Measurements from ENCODE around the gene SAFB2.

The SAFB2 gene

DNA sequence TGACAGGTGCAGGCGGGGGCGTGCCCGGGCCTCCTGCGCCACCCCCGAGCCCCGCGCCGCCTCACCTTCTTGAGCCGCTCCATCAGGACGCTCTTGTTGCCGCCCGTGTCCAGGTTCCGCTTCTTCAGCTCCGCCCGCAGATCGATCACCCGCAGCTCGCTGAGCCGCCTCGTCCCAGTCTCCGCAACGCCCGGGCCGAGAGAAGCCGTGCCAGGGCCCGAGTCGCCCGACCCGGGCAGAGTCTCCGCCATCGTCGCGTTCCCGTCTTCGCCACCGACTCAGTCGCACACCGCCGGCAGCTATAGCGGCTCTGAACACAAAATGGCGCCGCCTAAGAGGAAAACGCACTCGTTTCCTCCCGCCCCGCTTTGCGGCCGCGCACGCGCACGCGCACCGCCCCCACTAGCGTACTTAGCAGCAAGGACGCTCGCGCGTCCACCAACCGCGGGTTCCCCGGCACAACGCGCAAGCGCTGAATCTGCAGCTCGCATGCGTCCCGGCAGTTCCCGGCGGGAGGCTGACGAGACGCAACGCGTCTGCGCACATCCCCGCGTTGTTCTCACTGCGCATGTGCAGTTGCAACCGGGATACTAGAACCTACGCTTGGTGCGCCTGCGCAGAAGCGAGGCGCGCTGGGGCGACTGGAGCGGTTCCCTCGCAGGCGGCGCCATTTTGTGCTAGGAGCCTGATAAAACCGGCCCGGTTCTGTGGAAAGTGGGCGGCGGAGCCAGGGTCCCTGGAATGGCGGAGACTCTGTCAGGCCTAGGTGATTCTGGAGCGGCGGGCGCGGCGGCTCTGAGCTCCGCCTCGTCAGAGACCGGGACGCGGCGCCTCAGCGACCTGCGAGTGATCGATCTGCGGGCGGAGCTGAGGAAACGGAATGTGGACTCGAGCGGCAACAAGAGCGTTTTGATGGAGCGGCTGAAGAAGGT is at the start of gene SAFB2, which contains the start of gene SAFB:
Gene SAFB2, minus strand, starts transcription at position 312 of the 932 bp plus-strand sequence. Its CDS starts 61 bp downstream, at position 251.
Gene SAFB, plus strand, starts transcription at position 619 of the 932 bp plus-strand sequence. Its CDS starts 123 bp downstream, at position 742.
- peak; percentile 100 for DNase-seq (ENCODE audit: low spot score)

GRCh38 chr19:5671600-5671999 is 49.0 kb upstream of the SAFB2 start:
- DNase-seq (ENCODE audit: low spot score) = no peak

DNA sequence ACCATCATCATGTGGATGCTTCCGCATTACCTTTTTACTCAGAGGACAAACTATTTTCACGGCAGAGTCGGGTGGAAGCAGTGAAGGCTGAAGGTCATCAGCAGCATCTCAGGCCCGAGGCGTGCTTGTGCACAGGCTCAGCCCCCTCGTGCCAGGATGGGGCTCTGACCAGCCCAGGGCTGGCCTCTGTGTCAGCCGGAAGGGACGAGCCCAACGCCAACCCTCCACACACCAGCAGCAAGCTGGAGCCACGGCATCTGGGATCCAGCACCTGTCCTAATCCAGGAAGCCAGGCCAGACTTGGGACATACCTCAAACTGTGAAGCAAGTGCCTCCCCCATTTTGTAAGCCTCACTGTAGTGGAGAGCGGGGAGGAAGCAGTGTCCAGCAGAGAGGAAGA is 46.6 kb upstream of the SAFB2 start:
- DNase-seq (ENCODE audit: low spot score) = no peak

- DNase-seq (ENCODE audit: low spot score) = no peak
Observed at GRCh38 chr19:5667751-5668271, 45.2 kb upstream of the SAFB2 start.

GRCh38 chr19:5666921-5667610 is 44.5 kb upstream of the SAFB2 start:
- DNase-seq (ENCODE audit: low spot score) = no peak

- peak; percentile 87 for DNase-seq (ENCODE audit: low spot score)
Observed at GRCh38 chr19:5665781-5666513, 43.4 kb upstream of the SAFB2 start.

DNA sequence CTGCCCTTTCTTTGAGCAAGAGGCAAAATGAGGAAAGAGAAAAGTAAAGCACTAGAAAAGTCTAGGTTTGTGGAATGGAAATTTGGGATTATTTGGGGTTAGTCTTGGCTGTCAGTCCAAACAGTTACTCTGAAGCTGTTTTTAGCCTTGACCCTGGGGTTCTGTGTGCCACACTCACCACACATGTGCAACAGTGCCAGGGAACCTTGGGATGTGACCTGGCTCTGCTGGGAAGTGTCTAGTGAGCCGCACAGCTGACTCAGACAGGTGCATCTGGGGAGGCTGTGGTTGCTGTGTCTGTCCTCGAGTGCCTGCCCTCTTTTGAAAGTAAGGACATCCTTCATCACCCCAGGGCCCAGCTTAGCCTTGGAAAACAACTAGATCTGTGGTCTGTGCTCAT is 41.9 kb upstream of the SAFB2 start:
- no peak for DNase-seq (ENCODE audit: low spot score)

DNA sequence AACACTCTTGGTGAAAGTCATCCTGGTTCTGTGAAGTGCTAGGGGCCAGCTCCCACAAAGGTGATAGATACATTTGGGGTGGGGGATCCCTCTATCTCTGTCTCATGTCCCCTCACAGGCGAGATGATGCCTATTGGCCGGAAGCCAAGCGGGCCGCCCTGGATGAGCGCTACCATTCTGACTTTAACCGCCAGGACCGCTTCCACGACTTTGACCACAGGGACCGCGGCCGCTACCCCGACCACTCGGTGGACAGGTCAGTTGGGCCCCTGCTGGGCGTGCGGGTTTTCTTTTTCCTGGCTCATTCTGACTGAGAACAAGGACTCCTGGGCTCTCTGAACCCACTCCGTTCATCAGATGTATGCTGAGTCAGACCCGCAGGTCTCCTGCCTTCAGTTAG is 41.3 kb upstream of the SAFB2 start:
- DNase-seq (ENCODE audit: low spot score) = no peak

- DNase-seq (ENCODE audit: low spot score) = no peak
Observed at GRCh38 chr19:5661483-5661882, 38.9 kb upstream of the SAFB2 start.

- DNase-seq (ENCODE audit: low spot score) = no peak
Observed at GRCh38 chr19:5655412-5655811, 32.8 kb upstream of the SAFB2 start.

DNA sequence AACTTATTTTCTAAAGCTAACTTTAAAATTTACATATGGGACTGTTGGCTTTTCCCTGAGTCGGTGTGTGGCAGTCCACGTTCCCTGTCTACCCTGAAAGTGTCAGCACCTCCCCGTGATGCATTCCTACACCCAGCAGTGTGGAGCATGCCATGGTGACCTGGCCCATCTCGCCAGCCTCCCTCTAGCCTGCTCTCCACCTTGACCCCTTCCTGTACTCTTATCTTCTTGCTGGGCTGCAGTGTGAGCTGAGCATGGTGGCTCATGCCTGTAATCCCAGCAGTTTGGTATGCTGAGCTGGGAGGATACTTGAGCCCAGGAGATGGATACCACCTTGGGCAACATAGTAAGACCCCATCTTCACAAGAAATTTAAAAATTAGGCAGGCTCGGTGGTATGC is 32.4 kb upstream of the SAFB2 start:
- no peak for DNase-seq (ENCODE audit: low spot score)

DNA sequence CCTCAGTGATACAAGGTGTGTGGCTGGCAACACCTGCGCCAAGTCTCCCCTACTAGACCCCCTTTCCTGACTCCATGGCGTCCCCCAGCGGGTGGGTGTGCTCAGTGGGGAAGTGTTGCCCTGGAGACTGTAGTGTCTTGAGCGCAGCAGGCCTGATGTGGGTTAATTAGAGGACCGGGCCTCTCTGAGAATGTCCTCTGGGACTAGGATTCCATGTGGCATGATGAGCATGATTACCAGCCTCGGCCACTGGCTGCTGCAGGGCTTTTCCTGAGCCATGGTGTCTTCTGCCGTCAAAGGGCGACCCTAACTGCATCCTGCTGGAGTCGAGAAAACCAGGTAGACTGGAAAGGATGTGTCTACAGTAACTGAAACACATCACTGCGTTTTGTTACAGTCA is 29.7 kb upstream of the SAFB2 start:
- DNase-seq (ENCODE audit: low spot score) = no peak

GRCh38 chr19:5651361-5651760 is 28.8 kb upstream of the SAFB2 start:
- DNase-seq (ENCODE audit: low spot score) = no peak

- no peak for DNase-seq (ENCODE audit: low spot score)
Observed at GRCh38 chr19:5648464-5648863, 25.9 kb upstream of the SAFB2 start.

DNA sequence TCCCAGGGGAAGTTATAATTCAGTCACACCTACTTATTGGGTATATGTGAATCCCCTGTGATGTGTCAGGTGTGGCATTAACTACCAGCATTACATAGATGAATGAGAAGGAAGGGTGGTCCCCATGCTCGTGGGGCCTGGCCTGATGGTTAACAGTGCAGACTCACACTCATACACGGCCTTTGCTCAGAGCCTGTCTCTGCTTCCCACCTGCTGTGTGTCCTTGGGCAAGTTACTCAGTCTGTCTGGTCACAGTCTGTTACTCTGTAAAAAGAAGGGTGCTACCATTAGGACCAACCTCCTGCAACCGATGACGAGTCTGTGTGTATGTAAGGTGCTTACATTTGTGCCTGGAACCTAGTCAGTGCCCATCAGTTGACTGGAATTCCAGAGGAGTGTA is 24.1 kb upstream of the SAFB2 start:
- DNase-seq (ENCODE audit: low spot score) = no peak

DNA sequence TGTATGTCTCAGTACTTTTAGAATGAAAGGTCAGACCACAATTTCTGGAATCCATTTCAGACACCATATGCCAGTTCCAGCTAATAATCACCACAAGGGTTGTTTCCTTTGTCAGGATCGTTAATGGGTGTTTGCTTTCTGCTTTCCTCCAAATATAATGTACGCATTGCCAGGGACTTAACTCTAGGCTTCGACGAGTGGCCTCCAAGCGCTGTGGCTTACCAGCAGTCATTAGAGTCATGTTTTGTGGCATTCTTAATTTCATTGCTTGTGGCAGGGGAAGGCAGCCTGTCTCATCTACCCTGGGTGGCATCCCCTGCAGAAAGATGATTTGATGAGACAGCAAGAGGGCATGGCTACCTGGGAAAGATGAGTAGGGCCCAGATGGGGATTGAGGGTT is 22.8 kb upstream of the SAFB2 start:
- no peak for DNase-seq (ENCODE audit: low spot score)

DNA sequence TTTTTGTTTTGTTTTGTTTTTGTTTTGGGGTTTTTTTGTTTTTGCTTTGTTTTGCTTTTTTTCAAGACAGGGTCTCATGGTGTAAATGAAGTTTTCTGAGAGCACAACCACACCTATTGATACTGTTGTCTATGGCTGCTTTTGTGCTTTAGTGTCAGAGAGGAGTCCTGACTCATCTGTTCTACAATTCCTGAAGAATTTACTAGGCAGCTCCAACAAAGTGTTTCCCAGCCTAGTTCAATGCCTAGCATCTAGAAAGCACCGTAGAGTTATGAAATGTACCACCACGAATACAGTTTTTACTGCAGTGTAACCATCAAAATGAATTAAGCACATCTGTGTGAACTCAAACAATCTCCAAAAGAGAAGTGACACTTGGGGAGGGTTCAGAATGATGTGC is 21.5 kb upstream of the SAFB2 start:
- DNase-seq (ENCODE audit: low spot score) = no peak

- DNase-seq (ENCODE audit: low spot score) = no peak
Observed at GRCh38 chr19:5643060-5643459, 20.5 kb upstream of the SAFB2 start.

GRCh38 chr19:5642204-5642603 is 19.6 kb upstream of the SAFB2 start:
- DNase-seq (ENCODE audit: low spot score) = no peak

DNA sequence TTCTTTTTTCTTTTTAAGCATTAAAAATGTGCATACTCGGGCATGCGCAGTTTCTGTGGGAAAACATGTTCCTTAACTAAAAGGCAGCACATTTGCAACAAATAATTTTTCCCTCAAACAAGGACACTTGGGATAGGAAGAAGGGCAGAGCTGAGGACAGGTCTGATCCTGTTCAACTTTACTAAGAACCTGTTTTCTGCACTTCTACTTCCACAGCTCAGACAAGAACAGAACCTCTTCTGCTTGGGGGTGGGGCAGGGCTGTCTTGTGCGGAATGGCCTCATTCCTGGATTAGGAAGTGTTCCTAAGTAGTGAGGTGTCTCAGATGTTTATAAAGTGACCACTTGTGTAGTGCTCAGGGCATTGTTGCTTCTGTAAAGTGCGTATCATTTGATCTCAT is 18.6 kb upstream of the SAFB2 start:
- no peak for DNase-seq (ENCODE audit: low spot score)

- no peak for DNase-seq (ENCODE audit: low spot score)
Observed at GRCh38 chr19:5637971-5638370, 15.4 kb upstream of the SAFB2 start.

DNA sequence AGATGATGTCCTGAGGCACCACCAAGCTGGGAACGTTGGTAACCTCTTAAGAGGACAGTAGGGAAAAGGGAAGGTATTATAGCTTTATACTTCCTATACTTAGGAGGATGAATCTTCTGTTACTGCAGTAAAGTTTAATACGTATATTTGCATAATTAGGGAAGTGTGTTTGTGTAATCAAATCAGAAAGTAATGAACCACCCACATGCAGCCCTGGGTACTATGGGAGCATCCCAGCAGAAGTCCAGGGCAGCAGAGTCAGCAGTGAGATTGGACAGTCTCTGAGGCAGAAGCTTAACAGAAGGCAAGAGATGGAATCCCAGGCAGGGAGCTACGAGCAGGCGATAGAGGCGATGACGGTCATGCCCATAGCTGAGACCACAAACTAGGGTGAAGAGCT is 12.9 kb upstream of the SAFB2 start:
- DNase-seq (ENCODE audit: low spot score) = no peak
